Measurements from ENCODE around the gene IQSEC1.

DNA sequence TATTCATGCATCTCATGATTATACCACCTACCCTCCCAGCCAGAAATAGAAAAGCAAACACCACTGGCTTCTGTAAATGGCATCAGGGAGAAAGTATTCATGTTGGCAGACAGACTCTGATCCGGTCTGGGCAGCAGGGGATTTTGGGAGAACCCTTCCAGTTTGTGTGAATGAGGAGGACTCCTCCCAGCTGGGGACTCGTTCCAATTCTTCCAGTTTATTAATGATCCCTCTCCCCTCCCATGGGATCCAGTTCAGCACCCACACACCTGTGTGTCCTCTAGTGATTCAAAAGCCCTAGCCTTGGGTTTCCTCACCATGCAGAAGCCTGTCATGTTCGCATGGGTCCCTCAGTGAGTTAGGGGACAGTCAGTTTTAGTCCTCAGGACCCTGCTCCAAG lies 110.9 kb downstream of the IQSEC1 start:
- TF ChIP-seq, protein P1, sequence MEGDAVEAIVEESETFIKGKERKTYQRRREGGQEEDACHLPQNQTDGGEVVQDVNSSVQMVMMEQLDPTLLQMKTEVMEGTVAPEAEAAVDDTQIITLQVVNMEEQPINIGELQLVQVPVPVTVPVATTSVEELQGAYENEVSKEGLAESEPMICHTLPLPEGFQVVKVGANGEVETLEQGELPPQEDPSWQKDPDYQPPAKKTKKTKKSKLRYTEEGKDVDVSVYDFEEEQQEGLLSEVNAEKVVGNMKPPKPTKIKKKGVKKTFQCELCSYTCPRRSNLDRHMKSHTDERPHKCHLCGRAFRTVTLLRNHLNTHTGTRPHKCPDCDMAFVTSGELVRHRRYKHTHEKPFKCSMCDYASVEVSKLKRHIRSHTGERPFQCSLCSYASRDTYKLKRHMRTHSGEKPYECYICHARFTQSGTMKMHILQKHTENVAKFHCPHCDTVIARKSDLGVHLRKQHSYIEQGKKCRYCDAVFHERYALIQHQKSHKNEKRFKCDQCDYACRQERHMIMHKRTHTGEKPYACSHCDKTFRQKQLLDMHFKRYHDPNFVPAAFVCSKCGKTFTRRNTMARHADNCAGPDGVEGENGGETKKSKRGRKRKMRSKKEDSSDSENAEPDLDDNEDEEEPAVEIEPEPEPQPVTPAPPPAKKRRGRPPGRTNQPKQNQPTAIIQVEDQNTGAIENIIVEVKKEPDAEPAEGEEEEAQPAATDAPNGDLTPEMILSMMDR (IDR thresholded peaks at IDR 0.05): no peak
- no peak for TF ChIP-seq POLR2A (IDR thresholded peaks at IDR 0.05)

All from lower leg skin (tissue), 3 donors.